ENCODE data around the gene CTBS. TPM values are rescaled to one million over a fixed set of nuclear protein-coding genes. Genes with fewer than 3 reads are reported as not detected.

Gene CTBS
- total and polyA plus RNA-seq, 2 of the 13 experiments (the other 11 are each of a cell fraction or from before 2014, with no cell fraction given), result 4.7 to 12.4 TPM

GRCh38 chr1:84620720-84621313 lies 46.6 kb upstream of the CTBS start (continued):
- peak; percentile 79; the same call in 1 of the 2 replicates for TF ChIP-seq UBTF (CRISPR knock-in tag; IDR thresholded peaks at IDR 0.05)
- TF ChIP-seq ZNF615 (CRISPR knock-in tag; IDR thresholded peaks at IDR 0.05; ENCODE audit: borderline replicate concordance), result peak; percentile 43; the same call in 1 of the 2 replicates
- TF ChIP-seq PHF8 (CRISPR knock-in tag; IDR thresholded peaks at IDR 0.05), result 0 out of 2 replicates have a peak, but pooled peaks have one; percentile 24
- 0 out of 2 replicates have a peak, but pooled peaks have one; percentile 17 for TF ChIP-seq ZNF124 (CRISPR knock-in tag; IDR thresholded peaks at IDR 0.05)
- TF ChIP-seq ZMYM4 (CRISPR knock-in tag; IDR thresholded peaks at IDR 0.05), result peak; percentile 73; the same call in 1 of the 2 replicates
- TF ChIP-seq GABPA (IDR thresholded peaks at IDR 0.05; ENCODE audit: low read depth, low read length), result no peak
- TF ChIP-seq GABPA (CRISPR knock-in tag; IDR thresholded peaks at IDR 0.05; ENCODE audit: low read depth), result no peak
- no peak for TF ChIP-seq MAZ (IDR thresholded peaks at IDR 0.05; ENCODE audit: borderline replicate concordance, low read depth, low read length)
- peak; percentile 67 for TF ChIP-seq MAZ (CRISPR knock-in tag; IDR thresholded peaks at IDR 0.05; ENCODE audit: low read depth)
- TF ChIP-seq ZNF343 (CRISPR knock-in tag; IDR thresholded peaks at IDR 0.05), result 0 out of 2 replicates have a peak, but pooled peaks have one; percentile 18
- TF ChIP-seq SAP130 (CRISPR knock-in tag; IDR thresholded peaks at IDR 0.05; ENCODE audit: low read depth), result peak; percentile 25; the same call in 1 of the 2 replicates
- TF ChIP-seq TEAD3 (CRISPR knock-in tag; optimal IDR thresholded peaks at IDR 0.05; ENCODE audit: borderline replicate concordance), result peak; percentile 50
- TF ChIP-seq AKAP8 (CRISPR knock-in tag; IDR thresholded peaks at IDR 0.05), result no peak
- TF ChIP-seq SPEN (CRISPR knock-in tag; IDR thresholded peaks at IDR 0.05; ENCODE audit: low read depth), result peak; percentile 58
- TF ChIP-seq DNMT1 (CRISPR knock-in tag; IDR thresholded peaks at IDR 0.05), result 0 out of 2 replicates have a peak, but pooled peaks have one; percentile 55
- TF ChIP-seq HNF1B (CRISPR knock-in tag; IDR thresholded peaks at IDR 0.05), result peak; percentile 58; the same call in 1 of the 2 replicates
- TF ChIP-seq KDM2A (CRISPR knock-in tag; IDR thresholded peaks at IDR 0.05; ENCODE audit: borderline replicate concordance, low read depth), result peak; percentile 78
- TF ChIP-seq POGZ (CRISPR knock-in tag; IDR thresholded peaks at IDR 0.05), result peak; percentile 84
- TF ChIP-seq BORCS8-MEF2B (CRISPR knock-in tag; IDR thresholded peaks at IDR 0.05), result peak; percentile 69
- peak; percentile 39; the same call in 1 of the 2 replicates for TF ChIP-seq ZNF333 (CRISPR knock-in tag; IDR thresholded peaks at IDR 0.05; ENCODE audit: borderline replicate concordance)
- peak; percentile 29; the same call in 1 of the 2 replicates for TF ChIP-seq TFDP2 (CRISPR knock-in tag; IDR thresholded peaks at IDR 0.05)
- TF ChIP-seq ZNF616 (CRISPR knock-in tag; IDR thresholded peaks at IDR 0.05; ENCODE audit: low read depth), result peak; percentile 67; the same call in 1 of the 2 replicates

Measured in HepG2 (cell line).